GM12873 (cell line): ENCODE results near the gene LIMS1.

ENCODE experiments used
- CTCF ChIP-seq: IDR thresholded peaks from 2 replicates; pipeline ENCODE4 v1.5.1; 2012; ENCODE audit warnings: low read depth, mild to moderate bottlenecking, moderate library complexity, low read length, control low read depth; ENCODE audit not compliant: insufficient read depth; ENCODE audit errors: missing control alignments

Gene LIMS1

GRCh38 chr2:108611021-108611420 lies 76.8 kb downstream of the LIMS1 start:
- TF ChIP-seq CTCF: no peak

GRCh38 chr2:108612153-108612513 lies 77.9 kb downstream of the LIMS1 start:
- TF ChIP-seq CTCF: no peak

GRCh38 chr2:108612514-108613183 lies 78.4 kb downstream of the LIMS1 start:
- TF ChIP-seq CTCF: no peak

GRCh38 chr2:108613261-108614042 lies 79.2 kb downstream of the LIMS1 start:
- no peak for TF ChIP-seq CTCF

GRCh38 chr2:108614043-108614545 lies 79.8 kb downstream of the LIMS1 start:
- no peak for TF ChIP-seq CTCF

GRCh38 chr2:108614659-108615058 lies 80.4 kb downstream of the LIMS1 start:
- TF ChIP-seq CTCF: no peak

- TF ChIP-seq CTCF: no peak
Measured at GRCh38 chr2:108615480-108616090, 81.3 kb downstream of the LIMS1 start.
